Liver (tissue), 9 donors: ENCODE measurements around the gene NUDT16L1. TPM values are rescaled to one million over a fixed set of nuclear protein-coding genes. Genes with fewer than 3 reads are reported as not detected.

Source experiments
- DNase-seq: peaks from one replicate; pipeline ENCODE4 v3.0.0-alpha.2; 2017; ENCODE audit warnings: low spot score
- H3K27ac ChIP-seq, 2 donors: one replicate each; pipeline ENCODE4 v1.7.0; 2013; ENCODE audit warnings: inconsistent platforms in 2 of 2, low read length in 2 of 2, control low read depth in 1 of 2, low read depth in 1 of 2, mild to moderate bottlenecking in 1 of 2
- H3K27me3 ChIP-seq, 4 donors: one replicate each; pipeline versions ENCODE4 v1.6.1 to v1.7.0; 2013; ENCODE audit warnings: low read length in 3 of 4, inconsistent platforms in 1 of 4, mild to moderate bottlenecking in 1 of 4, moderate library complexity in 1 of 4; ENCODE audit not compliant: control insufficient read depth in 4 of 4, insufficient read depth in 4 of 4
- H3K36me3 ChIP-seq, 4 donors: one replicate each; pipeline versions ENCODE4 v1.6.1 to v1.7.0; 2013; ENCODE audit warnings: low read length in 3 of 4, mild to moderate bottlenecking in 3 of 4, low read depth in 1 of 4, moderate library complexity in 1 of 4; ENCODE audit not compliant: control insufficient read depth in 4 of 4, insufficient read depth in 3 of 4
- H3K4me1 ChIP-seq, 4 donors: one replicate each; pipeline versions ENCODE4 v1.6.1 to v1.7.0; 2013; ENCODE audit warnings: low read length in 3 of 4, mild to moderate bottlenecking in 3 of 4, moderate library complexity in 1 of 4; ENCODE audit not compliant: control insufficient read depth in 4 of 4, insufficient read depth in 4 of 4
- H3K4me3 ChIP-seq, 3 donors: one replicate each; pipeline versions ENCODE4 v1.6.1 to v1.7.0; 2013; ENCODE audit warnings: low read length in 3 of 3, control low read depth in 1 of 3, low read depth in 1 of 3, mild to moderate bottlenecking in 1 of 3
- H3K9ac ChIP-seq, 2 donors: one replicate each; pipeline ENCODE4 v1.7.0; 2013; ENCODE audit warnings: low read length in 2 of 2, mild to moderate bottlenecking in 2 of 2, moderate library complexity in 2 of 2, control low read depth in 1 of 2, low read depth in 1 of 2
- H3K9me3 ChIP-seq, 4 donors: one replicate each; pipeline versions ENCODE4 v1.6.1 to v1.7.0; 2013; ENCODE audit warnings: low read length in 3 of 4; ENCODE audit not compliant: control insufficient read depth in 4 of 4
- EGR1 ChIP-seq, 2 donors: IDR thresholded peaks; 2 replicates each; pipeline ENCODE4 v1.6.1; 2016 to 2018; ENCODE audit warnings: antibody characterized with exemption in 2 of 2, low read depth in 2 of 2
- FOXA1 ChIP-seq: IDR thresholded peaks from 2 replicates; pipeline ENCODE4 v1.6.1; 2016; ENCODE audit warnings: antibody characterized with exemption
- FOXA2 ChIP-seq: IDR thresholded peaks from 2 replicates; pipeline ENCODE4 v1.6.1; 2016; ENCODE audit warnings: antibody characterized with exemption
- GABPA ChIP-seq, 2 donors: IDR thresholded peaks in 1 of 2; conservative IDR thresholded peaks in 1 of 2; 2 replicates each; pipeline ENCODE4 v1.6.1; 2016; ENCODE audit warnings: antibody characterized with exemption in 2 of 2, mild to moderate bottlenecking in 1 of 2, moderate library complexity in 1 of 2
- HNF4A ChIP-seq, 2 donors: conservative IDR thresholded peaks; 2 replicates each; pipeline ENCODE4 v1.6.1; 2016; ENCODE audit warnings: antibody characterized with exemption in 2 of 2, mild to moderate bottlenecking in 2 of 2
- HNF4G ChIP-seq: IDR thresholded peaks from 2 replicates; pipeline ENCODE4 v1.6.1; 2016; ENCODE audit warnings: antibody characterized with exemption
- JUND ChIP-seq, 2 donors: IDR thresholded peaks; 2 replicates each; pipeline ENCODE4 v1.6.1; 2016; ENCODE audit warnings: antibody characterized with exemption in 2 of 2
- NR2F2 ChIP-seq: IDR thresholded peaks from 2 replicates; pipeline ENCODE4 v1.6.1; 2016; ENCODE audit warnings: antibody characterized with exemption
- RAD21 ChIP-seq, 2 donors: IDR thresholded peaks; 2 replicates each; pipeline ENCODE4 v1.6.1; 2016; ENCODE audit warnings: antibody characterized with exemption in 2 of 2, mild to moderate bottlenecking in 2 of 2
- RXRA ChIP-seq, 2 donors: IDR thresholded peaks; 2 replicates each; pipeline ENCODE4 v1.6.1; 2017 to 2018; ENCODE audit warnings: antibody characterized with exemption in 2 of 2, mild to moderate bottlenecking in 1 of 2
- SP1 ChIP-seq: IDR thresholded peaks from 2 replicates; pipeline ENCODE4 v1.6.1; 2018; ENCODE audit warnings: antibody characterized with exemption, mild to moderate bottlenecking
- TAF1 ChIP-seq: conservative IDR thresholded peaks from 2 replicates; pipeline ENCODE4 v1.6.1; 2016; ENCODE audit warnings: antibody characterized with exemption, mild to moderate bottlenecking
- YY1 ChIP-seq: IDR thresholded peaks from 2 replicates; pipeline ENCODE4 v1.6.1; 2016; ENCODE audit warnings: antibody characterized with exemption, mild to moderate bottlenecking
- WGBS: extraction: QIAGEN DNeasy Blood & Tissue Kit; methylation state at CpG from one replicate; pipeline ENCODE4 v1.1.7; 2013; 5-methylcytosine and 5-hydroxymethylcytosine counted together
- polyA plus RNA-seq, 2 donors: library from polyadenylated mRNA; stranded (reverse) in 1 of 2; unstranded in 1 of 2; fragments of 200-250 nt in 1 of 2; fragments of >200 nt in 1 of 2; fragmentation: Nextera tagmentation in 1 of 2; extraction: Ambion mirVana in 1 of 2; gene quantifications; one replicate each; pipeline versions ENCODE4 v1.2.1 to v1.2.3, GENCODE V29; 2013 to 2015
- total RNA-seq, 2 donors: library from RNA; depleted of rRNA; stranded (reverse); fragments of >200 nt; gene quantifications; one replicate each; pipeline ENCODE4 v1.2.3, GENCODE V29; 2014
- TF ChIP-seq, protein P1 (sequence below): fragments of 150-350 bp; IDR thresholded peaks from 2 replicates; pipeline ENCODE4 v1.5.1; 2017; ENCODE audit warnings: improper control_type of control experiment, low read depth, low read length; ENCODE audit not compliant: missing input control
- TF ChIP-seq, protein P2 (sequence below): IDR thresholded peaks from 2 replicates; pipeline ENCODE4 v1.6.1; 2016; ENCODE audit warnings: antibody characterized with exemption
- TF ChIP-seq, protein P3 (sequence below): IDR thresholded peaks from 2 replicates; pipeline ENCODE4 v1.6.1; 2016; ENCODE audit warnings: antibody characterized with exemption
- TF ChIP-seq, protein P4 (sequence below): IDR thresholded peaks from 2 replicates; pipeline ENCODE4 v1.6.1; 2016; ENCODE audit warnings: antibody characterized with exemption
- TF ChIP-seq, protein P5 (sequence below): IDR thresholded peaks from 2 replicates; pipeline ENCODE4 v1.6.1; 2016; ENCODE audit warnings: antibody characterized with exemption, mild to moderate bottlenecking
- donor health status: healthy.
- donor health status: healthy.
- donor health status: healthy.
- donor health status: healthy.
- donor health status: healthy.

NUDT16L1 gene
- total and polyA plus RNA-seq, 4 donors, result 22.4 to 43.4 (median 36.3) TPM

DNA sequence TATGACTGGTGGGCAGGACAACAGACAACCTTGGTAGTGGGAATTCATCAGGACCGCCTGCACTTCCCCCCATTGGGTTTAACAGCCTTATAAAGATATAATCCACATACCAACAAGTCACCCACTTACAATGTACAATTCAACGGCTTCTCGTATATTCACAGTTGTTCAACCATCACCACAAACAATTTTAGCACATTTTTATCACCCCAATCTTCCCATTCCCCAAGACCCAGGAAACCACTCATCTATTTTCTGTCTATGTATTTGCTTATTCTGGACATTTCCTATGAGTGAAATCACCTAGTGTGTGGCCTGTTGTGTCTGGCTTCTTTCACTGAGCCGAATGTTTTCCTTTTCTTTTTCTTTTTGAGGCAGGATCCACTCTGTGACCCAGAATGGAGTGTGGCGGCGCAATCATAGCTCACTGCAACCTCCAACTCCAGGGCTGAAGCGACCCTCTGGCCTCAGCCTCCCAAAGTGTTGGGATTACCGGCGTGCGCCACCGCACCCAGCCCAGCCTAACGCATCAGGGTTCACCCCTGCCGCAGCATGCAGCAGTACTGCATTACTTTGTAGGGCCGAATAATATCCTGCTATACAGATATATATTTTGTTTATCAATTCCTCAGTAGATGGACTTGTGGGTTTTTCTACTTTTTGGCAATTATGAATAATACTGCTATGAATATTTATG lies 29.9 kb downstream of the NUDT16L1 start (continued):
- TF ChIP-seq, protein P1, sequence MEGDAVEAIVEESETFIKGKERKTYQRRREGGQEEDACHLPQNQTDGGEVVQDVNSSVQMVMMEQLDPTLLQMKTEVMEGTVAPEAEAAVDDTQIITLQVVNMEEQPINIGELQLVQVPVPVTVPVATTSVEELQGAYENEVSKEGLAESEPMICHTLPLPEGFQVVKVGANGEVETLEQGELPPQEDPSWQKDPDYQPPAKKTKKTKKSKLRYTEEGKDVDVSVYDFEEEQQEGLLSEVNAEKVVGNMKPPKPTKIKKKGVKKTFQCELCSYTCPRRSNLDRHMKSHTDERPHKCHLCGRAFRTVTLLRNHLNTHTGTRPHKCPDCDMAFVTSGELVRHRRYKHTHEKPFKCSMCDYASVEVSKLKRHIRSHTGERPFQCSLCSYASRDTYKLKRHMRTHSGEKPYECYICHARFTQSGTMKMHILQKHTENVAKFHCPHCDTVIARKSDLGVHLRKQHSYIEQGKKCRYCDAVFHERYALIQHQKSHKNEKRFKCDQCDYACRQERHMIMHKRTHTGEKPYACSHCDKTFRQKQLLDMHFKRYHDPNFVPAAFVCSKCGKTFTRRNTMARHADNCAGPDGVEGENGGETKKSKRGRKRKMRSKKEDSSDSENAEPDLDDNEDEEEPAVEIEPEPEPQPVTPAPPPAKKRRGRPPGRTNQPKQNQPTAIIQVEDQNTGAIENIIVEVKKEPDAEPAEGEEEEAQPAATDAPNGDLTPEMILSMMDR, result no peak
- TF ChIP-seq GABPA (IDR thresholded peaks at IDR 0.05 in 1 of 2, conservative IDR thresholded peaks at IDR 0.05 in 1 of 2), result no peak
- TF ChIP-seq, protein P2, sequence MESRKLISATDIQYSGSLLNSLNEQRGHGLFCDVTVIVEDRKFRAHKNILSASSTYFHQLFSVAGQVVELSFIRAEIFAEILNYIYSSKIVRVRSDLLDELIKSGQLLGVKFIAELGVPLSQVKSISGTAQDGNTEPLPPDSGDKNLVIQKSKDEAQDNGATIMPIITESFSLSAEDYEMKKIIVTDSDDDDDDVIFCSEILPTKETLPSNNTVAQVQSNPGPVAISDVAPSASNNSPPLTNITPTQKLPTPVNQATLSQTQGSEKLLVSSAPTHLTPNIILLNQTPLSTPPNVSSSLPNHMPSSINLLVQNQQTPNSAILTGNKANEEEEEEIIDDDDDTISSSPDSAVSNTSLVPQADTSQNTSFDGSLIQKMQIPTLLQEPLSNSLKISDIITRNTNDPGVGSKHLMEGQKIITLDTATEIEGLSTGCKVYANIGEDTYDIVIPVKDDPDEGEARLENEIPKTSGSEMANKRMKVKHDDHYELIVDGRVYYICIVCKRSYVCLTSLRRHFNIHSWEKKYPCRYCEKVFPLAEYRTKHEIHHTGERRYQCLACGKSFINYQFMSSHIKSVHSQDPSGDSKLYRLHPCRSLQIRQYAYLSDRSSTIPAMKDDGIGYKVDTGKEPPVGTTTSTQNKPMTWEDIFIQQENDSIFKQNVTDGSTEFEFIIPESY, result no peak

DNA sequence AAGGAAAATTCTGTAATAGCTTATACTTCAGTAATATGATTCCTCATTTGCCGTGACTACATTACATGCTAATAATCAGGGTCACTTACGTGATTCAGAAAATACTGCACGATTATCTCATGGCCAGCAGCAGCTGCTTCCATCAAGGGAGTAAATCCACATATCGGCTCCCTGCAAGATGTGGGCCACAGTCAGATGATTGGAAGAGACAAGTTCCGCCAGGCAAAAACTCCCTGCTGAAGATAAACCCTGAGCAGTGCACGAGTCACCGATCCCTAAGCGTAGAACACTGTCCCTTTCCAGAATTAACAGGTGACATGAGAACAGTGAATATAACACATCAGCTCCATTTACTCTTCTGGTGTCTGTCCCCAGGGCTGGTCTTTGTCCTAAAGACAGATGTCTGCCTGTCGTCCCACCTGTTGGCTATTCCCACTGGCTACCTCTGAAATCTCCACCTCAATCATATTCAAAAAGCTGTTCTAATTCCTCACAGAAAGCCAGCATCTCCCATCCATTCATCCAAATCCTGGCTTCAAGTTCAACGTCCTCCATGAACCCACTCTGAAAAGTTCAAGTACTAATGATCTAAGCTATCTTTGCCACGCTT lies 31.4 kb downstream of the NUDT16L1 start:
- H3K36me3 ChIP-seq, result peaks cover 11 to 44% (median 26%) of the 10 kb centered on the region in 4 donors
- 89% methylated on average over 11 of the region's 11 CpGs for WGBS
- H3K4me1 ChIP-seq, result no peaks in the 10 kb centered on the region
- TF ChIP-seq RAD21 (IDR thresholded peaks at IDR 0.05), result no peak
- TF ChIP-seq, protein P3, sequence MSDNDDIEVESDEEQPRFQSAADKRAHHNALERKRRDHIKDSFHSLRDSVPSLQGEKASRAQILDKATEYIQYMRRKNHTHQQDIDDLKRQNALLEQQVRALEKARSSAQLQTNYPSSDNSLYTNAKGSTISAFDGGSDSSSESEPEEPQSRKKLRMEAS, result no peak
- no peak for TF ChIP-seq HNF4A (conservative IDR thresholded peaks at IDR 0.05)
- TF ChIP-seq SP1, result no peak
- TF ChIP-seq YY1, result no peak
- TF ChIP-seq TAF1, result no peak
- TF ChIP-seq FOXA2, result no peak
- TF ChIP-seq, protein P4, sequence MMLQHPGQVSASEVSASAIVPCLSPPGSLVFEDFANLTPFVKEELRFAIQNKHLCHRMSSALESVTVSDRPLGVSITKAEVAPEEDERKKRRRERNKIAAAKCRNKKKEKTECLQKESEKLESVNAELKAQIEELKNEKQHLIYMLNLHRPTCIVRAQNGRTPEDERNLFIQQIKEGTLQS, result no peak
- no peak for TF ChIP-seq RXRA (IDR thresholded peaks at IDR 0.05)
- TF ChIP-seq, protein P5, sequence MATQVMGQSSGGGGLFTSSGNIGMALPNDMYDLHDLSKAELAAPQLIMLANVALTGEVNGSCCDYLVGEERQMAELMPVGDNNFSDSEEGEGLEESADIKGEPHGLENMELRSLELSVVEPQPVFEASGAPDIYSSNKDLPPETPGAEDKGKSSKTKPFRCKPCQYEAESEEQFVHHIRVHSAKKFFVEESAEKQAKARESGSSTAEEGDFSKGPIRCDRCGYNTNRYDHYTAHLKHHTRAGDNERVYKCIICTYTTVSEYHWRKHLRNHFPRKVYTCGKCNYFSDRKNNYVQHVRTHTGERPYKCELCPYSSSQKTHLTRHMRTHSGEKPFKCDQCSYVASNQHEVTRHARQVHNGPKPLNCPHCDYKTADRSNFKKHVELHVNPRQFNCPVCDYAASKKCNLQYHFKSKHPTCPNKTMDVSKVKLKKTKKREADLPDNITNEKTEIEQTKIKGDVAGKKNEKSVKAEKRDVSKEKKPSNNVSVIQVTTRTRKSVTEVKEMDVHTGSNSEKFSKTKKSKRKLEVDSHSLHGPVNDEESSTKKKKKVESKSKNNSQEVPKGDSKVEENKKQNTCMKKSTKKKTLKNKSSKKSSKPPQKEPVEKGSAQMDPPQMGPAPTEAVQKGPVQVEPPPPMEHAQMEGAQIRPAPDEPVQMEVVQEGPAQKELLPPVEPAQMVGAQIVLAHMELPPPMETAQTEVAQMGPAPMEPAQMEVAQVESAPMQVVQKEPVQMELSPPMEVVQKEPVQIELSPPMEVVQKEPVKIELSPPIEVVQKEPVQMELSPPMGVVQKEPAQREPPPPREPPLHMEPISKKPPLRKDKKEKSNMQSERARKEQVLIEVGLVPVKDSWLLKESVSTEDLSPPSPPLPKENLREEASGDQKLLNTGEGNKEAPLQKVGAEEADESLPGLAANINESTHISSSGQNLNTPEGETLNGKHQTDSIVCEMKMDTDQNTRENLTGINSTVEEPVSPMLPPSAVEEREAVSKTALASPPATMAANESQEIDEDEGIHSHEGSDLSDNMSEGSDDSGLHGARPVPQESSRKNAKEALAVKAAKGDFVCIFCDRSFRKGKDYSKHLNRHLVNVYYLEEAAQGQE, result no peak
- TF ChIP-seq FOXA1, result no peak
- no peak for TF ChIP-seq GABPA (IDR thresholded peaks at IDR 0.05 in 1 of 2, conservative IDR thresholded peaks at IDR 0.05 in 1 of 2)
- TF ChIP-seq, protein P2, result no peak
- TF ChIP-seq, protein P1, result no peak
- TF ChIP-seq EGR1 (IDR thresholded peaks at IDR 0.05; ENCODE audit: low read depth in 2 of 2), result no peak
- TF ChIP-seq JUND (IDR thresholded peaks at IDR 0.05), result no peak
- TF ChIP-seq HNF4G, result no peak
- TF ChIP-seq NR2F2, result no peak
- H3K27me3 ChIP-seq, result no peaks in the 10 kb centered on the region
- no peak for DNase-seq
- no peak overlapping the region for H3K27ac ChIP-seq
- H3K9ac ChIP-seq, result no peak overlapping the region
- H3K9me3 ChIP-seq, result no peaks in the 10 kb centered on the region
- H3K4me3 ChIP-seq, result no peak overlapping the region
